ENCODE data around the gene ZNF710.

ZNF710 gene

GRCh38 chr15:90082140-90082715 lies 81.1 kb downstream of the ZNF710 start:
- DNase-seq (ENCODE audit: low read depth): no peak

- no peak for DNase-seq (ENCODE audit: low read depth)
Observed at GRCh38 chr15:90083419-90083818, 82.3 kb downstream of the ZNF710 start.

- DNase-seq (ENCODE audit: low read depth): no peak
Observed at GRCh38 chr15:90083954-90084607, 83.0 kb downstream of the ZNF710 start.

- DNase-seq (ENCODE audit: low read depth): no peak
Observed at GRCh38 chr15:90084876-90085423, 83.8 kb downstream of the ZNF710 start.

GRCh38 chr15:90085565-90085964 lies 84.4 kb downstream of the ZNF710 start:
- DNase-seq (ENCODE audit: low read depth): no peak

- no peak for DNase-seq (ENCODE audit: low read depth)
Observed at GRCh38 chr15:90086868-90087268, 85.7 kb downstream of the ZNF710 start.

- no peak for DNase-seq (ENCODE audit: low read depth)
Observed at GRCh38 chr15:90087454-90088154, 86.5 kb downstream of the ZNF710 start.

GRCh38 chr15:90090226-90090848 lies 89.2 kb downstream of the ZNF710 start:
- no peak for DNase-seq (ENCODE audit: low read depth)

GRCh38 chr15:90091156-90091931 lies 90.2 kb downstream of the ZNF710 start:
- DNase-seq (ENCODE audit: low read depth): no peak

GRCh38 chr15:90095521-90095959 lies 94.4 kb downstream of the ZNF710 start:
- no peak for DNase-seq (ENCODE audit: low read depth)

GRCh38 chr15:90097475-90097874 lies 96.4 kb downstream of the ZNF710 start:
- DNase-seq (ENCODE audit: low read depth): no peak

GRCh38 chr15:90099072-90099867 lies 98.1 kb downstream of the ZNF710 start:
- no peak for DNase-seq (ENCODE audit: low read depth)

- no peak for DNase-seq (ENCODE audit: low read depth)
Observed at GRCh38 chr15:90099868-90100831, 99.0 kb downstream of the ZNF710 start.

GRCh38 chr15:90101130-90101968 lies 100.2 kb downstream of the ZNF710 start:
- DNase-seq (ENCODE audit: low read depth): no peak

GRCh38 chr15:90101969-90102890 lies 101.1 kb downstream of the ZNF710 start, which contains the start of gene IDH2:
IDH2 (minus strand) TSS chr15:90102468; CDS start chr15:90102390, 78 bp downstream.
- no peak for DNase-seq (ENCODE audit: low read depth)

- no peak for DNase-seq (ENCODE audit: low read depth)
Observed at GRCh38 chr15:90103701-90104329, 102.7 kb downstream of the ZNF710 start.

- no peak for DNase-seq (ENCODE audit: low read depth)
Observed at GRCh38 chr15:90104551-90104950, 103.4 kb downstream of the ZNF710 start.
